ENCODE results near the gene ORMDL3.

The ORMDL3 gene

GRCh38 chr17:39921323-39921722 is 6.1 kb downstream of the ORMDL3 start:
- ChIA-PET CTCF (no interaction called here), POLR2A (no interaction called here)
- no peak for DNase-seq (ENCODE audit: extremely low spot score)
- TF ChIP-seq LEF1 (IDR thresholded peaks at IDR 0.05; ENCODE audit: borderline replicate concordance) (no peak), FOXA1 (IDR thresholded peaks at IDR 0.05) (no peak), HDGF (IDR thresholded peaks at IDR 0.05; ENCODE audit: borderline replicate concordance) (no peak), L3MBTL2 (conservative IDR thresholded peaks at IDR 0.05) (no peak), FOXK2 (IDR thresholded peaks at IDR 0.05) (no peak), TARDBP (IDR thresholded peaks at IDR 0.05) (no peak), CTBP1 (IDR thresholded peaks at IDR 0.05; ENCODE audit: borderline replicate concordance) (no peak)

- ChIA-PET POLR2A (interaction anchor here (0.7 kb wide), 1 partner anchor 60 kb away, joined by 3 read pairs; the partner anchor contains the start of gene PSMD3), CTCF (no interaction called here)
- TF ChIP-seq ELF4 (IDR thresholded peaks at IDR 0.05) = no peak
- TF ChIP-seq TARDBP (IDR thresholded peaks at IDR 0.05) = no peak
- TF ChIP-seq FOXA1 (IDR thresholded peaks at IDR 0.05) = no peak
- TF ChIP-seq HDGF (IDR thresholded peaks at IDR 0.05; ENCODE audit: borderline replicate concordance) = no peak
- no peak for TF ChIP-seq LEF1 (IDR thresholded peaks at IDR 0.05; ENCODE audit: borderline replicate concordance)
- TF ChIP-seq BHLHE40 (IDR thresholded peaks at IDR 0.05; ENCODE audit: borderline replicate concordance) = no peak
- no peak for TF ChIP-seq SP1 (IDR thresholded peaks at IDR 0.05)
- no peak for TF ChIP-seq ARNT (IDR thresholded peaks at IDR 0.05)
- no peak for TF ChIP-seq ZNF384 (IDR thresholded peaks at IDR 0.05)
- no peak for TF ChIP-seq CTBP1 (IDR thresholded peaks at IDR 0.05; ENCODE audit: borderline replicate concordance)
- no peak for TF ChIP-seq SUZ12 (IDR thresholded peaks at IDR 0.05)
- no peak for TF ChIP-seq FOXK2 (IDR thresholded peaks at IDR 0.05)
- TF ChIP-seq PKNOX1 (IDR thresholded peaks at IDR 0.05) = no peak
- TF ChIP-seq FOXM1 (IDR thresholded peaks at IDR 0.05; ENCODE audit: borderline replicate concordance) = no peak
- TF ChIP-seq L3MBTL2 (conservative IDR thresholded peaks at IDR 0.05) = no peak
- no peak for TF ChIP-seq NFRKB (IDR thresholded peaks at IDR 0.05)
- DNase-seq (ENCODE audit: extremely low spot score) = no peak
Observed at GRCh38 chr17:39920218-39921210, 6.9 kb downstream of the ORMDL3 start.

- POLR2A ChIA-PET = no interaction called here
Observed at GRCh38 chr17:39919087-39919683, 8.2 kb downstream of the ORMDL3 start.

GRCh38 chr17:39916918-39917317 is 10.5 kb downstream of the ORMDL3 start:
- peak; percentile 28 for DNase-seq (ENCODE audit: extremely low spot score)
- ChIA-PET CTCF (no interaction called here), POLR2A (no interaction called here)
- no peak for TF ChIP-seq BHLHE40 (IDR thresholded peaks at IDR 0.05; ENCODE audit: borderline replicate concordance)
- no peak for TF ChIP-seq LEF1 (IDR thresholded peaks at IDR 0.05; ENCODE audit: borderline replicate concordance)
- no peak for TF ChIP-seq TARDBP (IDR thresholded peaks at IDR 0.05)
- no peak for TF ChIP-seq NFRKB (IDR thresholded peaks at IDR 0.05)
- TF ChIP-seq CTBP1 (IDR thresholded peaks at IDR 0.05; ENCODE audit: borderline replicate concordance) = no peak
- TF ChIP-seq L3MBTL2 (conservative IDR thresholded peaks at IDR 0.05) = no peak
- TF ChIP-seq ELF4 (IDR thresholded peaks at IDR 0.05) = no peak
- TF ChIP-seq ZNF384 (IDR thresholded peaks at IDR 0.05) = no peak

More at GRCh38 chr17:39919087-39919683, 8.2 kb downstream of the ORMDL3 start:
- CTCF ChIA-PET = interaction anchor here (0.9 kb wide), 1 partner anchor 9 kb away, joined by 3 read pairs; no protein-coding TSS in a partner anchor
- no peak for TF ChIP-seq SP1 (IDR thresholded peaks at IDR 0.05)
- no peak for TF ChIP-seq PKNOX1 (IDR thresholded peaks at IDR 0.05)
- no peak for DNase-seq (ENCODE audit: extremely low spot score)

GRCh38 chr17:39915559-39915958 is 11.8 kb downstream of the ORMDL3 start:
- CTCF ChIA-PET = interaction anchor here (0.7 to 1.1 kb wide), 3 partner anchors 9 to 290 kb away, joined by 3 to 5 read pairs (median 3); no protein-coding TSS in a partner anchor
- no peak for TF ChIP-seq HDGF (IDR thresholded peaks at IDR 0.05; ENCODE audit: borderline replicate concordance)
- TF ChIP-seq FOXM1 (IDR thresholded peaks at IDR 0.05; ENCODE audit: borderline replicate concordance) = no peak
- TF ChIP-seq BHLHE40 (IDR thresholded peaks at IDR 0.05; ENCODE audit: borderline replicate concordance) = no peak
- no peak for TF ChIP-seq TARDBP (IDR thresholded peaks at IDR 0.05)
- TF ChIP-seq CTBP1 (IDR thresholded peaks at IDR 0.05; ENCODE audit: borderline replicate concordance) = no peak
- TF ChIP-seq LEF1 (IDR thresholded peaks at IDR 0.05; ENCODE audit: borderline replicate concordance) = no peak
- TF ChIP-seq FOXA1 (IDR thresholded peaks at IDR 0.05) = no peak
- TF ChIP-seq L3MBTL2 (conservative IDR thresholded peaks at IDR 0.05) = no peak
- no peak for TF ChIP-seq NFRKB (IDR thresholded peaks at IDR 0.05)
- TF ChIP-seq ELF4 (IDR thresholded peaks at IDR 0.05) = no peak
- TF ChIP-seq ZNF384 (IDR thresholded peaks at IDR 0.05) = no peak
- no peak for TF ChIP-seq SP1 (IDR thresholded peaks at IDR 0.05)
- no peak for TF ChIP-seq SUZ12 (IDR thresholded peaks at IDR 0.05)
- TF ChIP-seq ARNT (IDR thresholded peaks at IDR 0.05) = no peak
- no peak for TF ChIP-seq PKNOX1 (IDR thresholded peaks at IDR 0.05)
- no peak for TF ChIP-seq FOXK2 (IDR thresholded peaks at IDR 0.05)
- no peak for DNase-seq (ENCODE audit: extremely low spot score)
- POLR2A ChIA-PET = interaction anchor here (1.5 kb wide), 1 partner anchor 65 kb away, joined by 3 read pairs; the partner anchor contains the start of gene PSMD3
